NCI-H2227 (cell line): ENCODE measurements around the gene KCTD15.

Source experiments
- DNase-seq: peaks from one replicate; lab custom pipeline; 2025; ENCODE audit not compliant: unreplicated experiment; lab: John Stamatoyannopoulos, UW

KCTD15 gene

DNA sequence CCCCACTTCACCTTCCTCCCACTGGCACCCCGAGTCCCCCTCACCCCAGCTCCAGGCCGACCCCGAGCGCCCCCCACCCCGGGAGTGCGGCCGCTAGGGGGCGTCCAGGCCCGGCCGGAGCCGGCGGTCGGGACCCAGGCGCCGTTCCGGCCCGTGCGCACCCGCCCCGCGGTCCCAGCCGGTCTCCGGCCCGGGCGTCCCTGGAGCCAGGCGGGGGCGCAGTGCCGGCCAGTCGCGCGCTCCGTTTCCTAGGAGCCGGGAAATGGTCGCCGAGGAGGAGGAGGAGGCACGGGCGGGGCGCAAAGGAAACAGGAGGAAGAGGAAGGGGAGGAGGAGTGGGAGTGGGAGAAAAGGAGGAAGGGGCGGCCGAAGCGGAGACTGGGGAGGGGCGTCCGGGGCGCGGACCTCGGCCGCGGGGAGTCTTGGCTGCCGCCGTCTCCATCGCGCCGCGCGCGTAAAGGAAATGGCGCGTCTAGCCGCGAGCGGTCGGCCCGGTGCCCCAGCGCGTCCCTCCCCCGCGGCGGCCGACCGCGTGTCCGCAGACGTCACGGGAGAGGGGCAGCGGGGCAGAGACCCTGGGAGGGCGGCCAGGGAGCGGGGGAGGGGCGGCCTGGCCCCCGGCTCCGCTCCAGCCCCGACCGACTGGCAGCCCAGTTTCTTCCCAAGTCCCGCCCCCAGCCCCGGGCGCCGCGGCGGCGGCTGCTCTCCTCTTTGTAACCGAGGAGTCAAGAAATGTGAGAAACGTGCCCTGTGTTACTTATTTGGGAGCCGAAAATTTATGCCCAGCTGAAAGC, 1.1 kb upstream of the KCTD15 start:
- peak; percentile 99 for DNase-seq

DNA sequence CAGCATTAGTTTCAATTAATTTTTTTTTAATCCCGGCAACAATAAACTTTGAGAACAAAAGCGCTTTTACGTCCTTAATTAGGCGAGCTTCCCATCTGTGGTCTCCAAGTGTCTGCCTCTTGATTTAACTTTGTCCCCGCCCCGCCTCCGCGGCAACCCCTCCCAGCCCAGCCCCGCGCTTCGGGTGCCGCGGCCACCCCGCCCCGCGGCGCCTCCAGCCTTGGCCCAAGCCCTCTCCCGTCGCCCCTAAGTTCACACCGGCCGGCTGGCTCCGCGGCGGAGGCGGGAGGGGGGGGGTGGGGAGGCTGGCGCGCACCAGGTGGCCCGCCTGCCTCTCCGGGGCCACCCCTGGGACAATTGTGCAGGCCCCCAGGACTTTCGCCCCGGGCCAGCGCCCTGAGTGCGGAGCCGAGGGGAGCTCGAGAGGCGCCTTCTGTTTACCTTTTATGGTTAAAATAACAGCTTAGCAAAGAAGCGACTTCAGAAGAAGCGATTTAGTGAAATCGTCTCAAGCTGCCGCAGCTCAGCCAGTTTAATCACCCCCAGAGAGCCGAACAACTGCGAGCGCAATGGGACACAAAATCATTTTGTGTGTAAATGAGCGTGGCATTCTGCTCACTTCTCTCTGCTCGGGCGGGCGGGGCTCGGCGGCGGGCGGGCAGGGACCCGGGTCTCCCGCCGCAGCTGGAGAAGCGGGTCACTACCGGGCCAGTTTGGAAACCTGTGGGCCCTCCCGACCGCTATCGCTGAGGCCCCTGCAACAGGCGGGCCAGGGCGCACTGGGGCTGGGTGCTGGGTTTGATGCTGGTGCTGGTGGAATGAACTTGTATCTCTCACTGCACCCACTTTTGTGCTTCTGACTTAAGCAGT, 1.4 kb downstream of the KCTD15 start:
- DNase-seq = peak; percentile 86

DNA sequence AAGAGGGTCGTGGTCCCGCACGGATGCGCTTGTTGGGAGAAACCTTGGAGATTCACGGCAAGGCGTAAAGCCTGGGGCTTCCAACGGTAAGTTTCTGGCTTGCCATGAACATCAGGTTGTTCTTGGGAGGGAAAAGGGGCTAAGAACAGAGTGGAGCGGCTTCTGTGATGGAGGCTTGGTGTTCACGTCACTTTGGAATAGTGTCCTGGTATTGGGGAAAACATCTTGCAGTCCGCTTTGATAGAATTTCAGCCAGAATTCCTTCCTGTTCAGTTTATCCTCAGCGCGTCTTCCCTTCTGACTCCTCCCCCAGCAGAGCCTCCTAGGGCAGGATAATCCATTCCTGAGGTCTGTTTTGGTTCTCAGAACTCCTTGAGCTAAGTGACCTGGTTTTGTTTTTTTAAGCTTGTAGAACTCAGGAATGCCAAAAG, 2.0 kb downstream of the KCTD15 start:
- DNase-seq = no peak

DNA sequence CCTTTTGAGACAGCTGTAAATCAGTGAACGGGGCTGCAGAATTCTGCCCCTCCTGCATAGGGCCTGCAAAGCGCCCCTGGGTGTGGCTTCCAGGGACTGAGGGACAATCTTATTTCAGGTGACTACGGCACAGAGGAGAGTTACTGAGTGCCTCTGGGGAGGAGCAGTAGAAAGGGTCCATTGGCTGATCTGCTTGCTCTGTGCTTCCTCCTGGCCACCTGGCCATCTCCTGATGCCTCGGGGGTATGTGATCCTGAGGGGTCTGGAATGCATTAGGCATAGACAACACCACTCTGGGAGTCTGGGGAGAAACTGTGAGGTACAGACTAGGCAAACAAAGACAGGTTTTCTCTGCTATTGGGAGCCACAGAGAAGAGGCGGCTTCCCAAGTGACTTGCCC, 2.8 kb downstream of the KCTD15 start:
- DNase-seq = no peak

DNA sequence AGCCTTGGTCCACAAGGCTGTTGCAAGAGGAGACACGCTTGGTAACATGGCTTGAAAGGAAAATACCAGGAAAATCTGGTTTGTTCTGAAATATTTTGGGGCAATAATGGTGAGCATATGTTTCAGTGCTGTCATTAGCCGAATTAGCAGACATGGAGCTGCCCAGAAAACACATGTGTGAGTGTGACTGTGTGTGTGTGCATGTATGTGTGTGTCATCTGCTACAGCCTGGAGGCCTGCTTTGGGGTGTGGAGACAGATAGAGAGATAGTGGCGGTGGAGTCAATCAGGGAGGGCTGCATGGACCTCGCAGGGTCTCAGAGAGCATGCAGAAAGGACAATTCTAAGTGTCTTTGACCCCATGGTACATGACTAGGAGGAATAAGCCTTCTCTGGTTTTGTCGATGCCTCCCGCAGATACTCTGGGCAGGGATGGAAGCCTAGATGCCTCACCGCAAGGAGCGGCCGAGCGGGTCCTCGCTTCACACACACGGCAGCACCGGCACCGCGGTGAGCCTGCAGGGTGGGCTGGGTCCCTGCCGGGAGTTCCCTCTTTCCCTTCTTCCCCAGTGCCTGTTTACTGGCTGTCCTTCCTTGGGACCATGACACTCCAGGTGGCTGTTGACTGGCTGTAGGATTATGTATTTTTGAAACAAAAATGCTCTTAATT, 3.5 kb downstream of the KCTD15 start:
- DNase-seq = no peak

DNA sequence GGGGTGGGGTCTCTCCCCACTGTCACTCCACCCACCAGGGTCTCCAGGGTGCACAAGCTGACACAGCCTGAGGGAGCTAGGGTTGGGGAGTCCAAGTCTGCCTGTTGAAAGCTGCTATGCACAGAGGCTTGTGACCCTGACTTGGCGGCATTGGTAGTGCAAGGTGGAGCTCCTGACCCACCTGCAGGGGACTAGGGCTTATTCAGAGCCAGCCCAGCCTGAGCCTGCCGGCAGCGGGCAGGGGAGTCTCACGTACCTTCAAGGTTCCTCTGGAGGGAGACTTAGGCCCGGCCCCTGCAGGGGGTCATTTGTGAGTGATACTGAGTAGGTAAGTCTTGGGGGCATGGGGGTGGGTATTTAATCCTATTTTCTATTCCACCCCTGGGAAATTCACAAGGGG, 4.7 kb downstream of the KCTD15 start:
- DNase-seq = no peak

DNA sequence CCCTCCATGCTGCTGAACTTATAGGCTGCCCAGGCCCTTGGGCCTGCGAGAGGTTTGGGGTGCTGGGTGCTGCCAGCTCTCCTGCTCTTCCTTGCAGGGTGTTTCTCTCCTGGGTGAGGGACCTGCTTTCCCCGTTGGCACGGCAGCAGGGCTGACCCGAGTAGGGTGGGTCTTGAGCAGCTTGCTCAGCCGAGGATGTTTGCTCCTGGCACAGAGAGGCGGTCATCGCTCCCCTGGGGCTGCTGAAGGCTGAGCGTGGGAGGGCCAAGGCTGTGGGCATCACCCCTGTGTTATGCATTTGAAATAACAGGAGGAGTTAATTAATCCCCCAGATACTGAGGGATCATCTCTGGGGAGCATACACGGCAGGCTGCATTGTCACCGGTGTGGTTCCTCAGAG, 5.3 kb downstream of the KCTD15 start:
- DNase-seq = no peak

DNA sequence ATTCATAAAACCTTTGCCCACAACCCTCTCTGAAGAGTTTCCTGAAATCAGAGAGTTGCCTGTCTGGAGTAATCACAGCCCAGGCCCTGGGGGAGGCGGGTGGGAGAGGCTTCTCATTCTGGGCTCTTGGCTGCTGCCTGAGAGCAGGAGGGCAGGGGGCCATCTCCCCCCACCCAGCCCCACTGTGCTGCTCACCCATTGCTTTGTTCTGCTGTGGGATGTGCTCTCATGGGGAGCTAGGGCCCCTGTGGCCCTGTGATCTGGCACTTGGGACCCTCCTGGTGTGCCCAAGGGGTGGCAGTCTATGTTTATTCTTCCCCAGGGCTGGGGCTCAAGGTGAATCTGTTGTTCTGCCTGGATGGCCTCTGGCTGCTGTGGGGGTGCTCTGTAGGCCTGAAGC, 6.1 kb downstream of the KCTD15 start:
- DNase-seq = no peak

DNA sequence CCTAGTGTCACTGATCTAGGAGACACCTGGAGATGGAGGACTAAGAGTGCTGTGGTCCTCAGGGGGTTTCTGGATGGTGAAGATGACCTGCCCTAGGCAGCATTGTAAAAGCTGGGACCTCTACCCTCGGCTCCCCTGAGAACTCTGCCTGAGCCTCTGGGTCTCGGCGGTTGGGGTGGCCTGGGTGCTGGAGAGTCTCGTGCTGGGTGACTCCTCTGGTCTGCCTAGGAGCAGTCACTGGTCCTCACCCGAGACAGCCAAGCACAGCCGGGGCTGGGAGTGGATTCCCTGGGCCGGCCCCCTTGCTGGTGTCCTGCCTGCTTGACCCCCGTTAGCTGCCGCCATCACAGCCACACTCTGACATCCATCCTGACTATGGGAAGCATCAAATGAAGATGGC, 6.7 kb downstream of the KCTD15 start:
- no peak for DNase-seq

DNA sequence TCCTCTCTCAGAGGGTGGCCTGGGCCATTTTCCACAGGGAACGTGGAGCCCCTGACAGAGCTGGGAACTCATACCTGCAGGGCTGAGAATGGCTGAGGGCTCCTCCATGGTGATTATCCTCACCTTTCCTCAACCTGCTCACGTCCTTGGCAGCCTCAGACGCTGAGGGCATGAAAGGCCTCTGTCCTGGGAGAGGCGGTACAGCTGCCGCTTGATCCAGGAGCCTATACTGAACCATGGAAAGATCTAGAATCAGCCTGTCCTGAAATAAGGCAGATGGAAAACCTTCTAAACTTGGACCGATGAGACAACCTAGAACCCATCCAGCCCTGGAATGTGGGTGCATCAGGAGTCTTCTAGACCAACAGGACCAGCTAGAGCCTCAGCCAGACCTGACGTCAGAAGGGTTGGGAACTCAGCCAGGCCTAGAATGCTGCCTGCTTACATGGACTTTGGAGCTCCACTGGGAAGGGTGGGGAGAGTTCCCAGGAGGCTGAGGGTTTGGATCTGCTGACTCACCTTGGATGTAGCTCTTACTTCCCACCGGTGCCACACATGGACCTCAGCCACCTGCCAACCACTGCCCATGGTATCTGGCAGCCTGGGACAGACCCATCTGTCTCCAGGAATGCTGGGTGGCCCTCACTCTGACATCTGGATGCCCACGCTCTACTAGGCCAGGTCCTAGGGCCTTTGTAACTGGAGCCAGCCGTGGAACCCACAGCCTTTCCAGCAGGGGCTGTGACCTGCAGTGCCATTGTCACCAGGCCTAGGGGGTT, 7.5 kb downstream of the KCTD15 start:
- no peak for DNase-seq

DNA sequence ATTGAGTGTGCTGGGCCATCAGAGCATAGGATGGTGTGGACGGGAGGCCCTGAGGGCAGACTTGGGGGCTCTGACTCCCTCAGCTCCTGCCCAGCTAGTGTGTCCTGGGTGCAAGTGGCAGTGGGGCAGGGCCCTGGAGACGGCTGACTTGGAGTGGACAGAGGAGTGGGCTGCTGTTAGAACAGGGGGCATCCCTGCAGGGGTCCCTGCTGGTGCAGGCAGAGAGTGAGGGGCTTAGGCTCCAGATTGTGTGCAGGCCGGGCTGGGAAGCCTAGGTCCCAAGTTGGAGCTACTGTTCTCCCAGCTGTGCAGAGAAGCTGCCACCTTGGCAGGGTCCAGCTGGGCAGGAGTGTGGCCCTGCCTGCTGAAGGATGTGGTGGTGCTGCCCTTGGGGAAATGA, 8.6 kb downstream of the KCTD15 start:
- no peak for DNase-seq

DNA sequence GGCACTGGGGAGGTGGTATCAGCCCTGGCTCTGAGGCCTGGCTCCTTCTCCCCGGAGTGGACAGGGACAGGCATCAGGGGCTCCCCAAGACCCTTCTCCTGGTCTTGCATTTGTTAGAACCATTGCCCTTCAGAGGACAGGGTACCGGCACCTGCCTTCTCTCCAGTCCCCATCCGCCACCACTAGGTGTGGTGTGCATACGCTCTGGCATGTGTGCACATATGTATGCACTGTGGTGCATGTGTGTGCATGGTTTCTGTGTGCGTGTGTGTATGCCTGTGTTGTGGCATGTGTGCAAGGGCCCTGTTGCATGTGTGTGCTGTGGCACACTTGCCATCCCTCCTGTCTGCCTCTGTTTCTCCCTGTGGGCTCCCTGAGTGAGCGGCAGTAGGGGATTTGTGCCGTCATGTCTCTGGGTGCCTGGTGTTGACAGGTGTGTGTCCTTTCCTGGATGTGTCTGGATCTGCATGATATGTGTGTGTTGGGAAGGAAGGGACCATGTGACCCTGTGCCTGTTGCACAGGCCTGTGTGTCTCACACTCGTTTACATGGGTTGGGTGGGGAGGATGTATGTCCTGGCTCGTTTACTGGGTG, 9.3 kb downstream of the KCTD15 start:
- no peak for DNase-seq

DNA sequence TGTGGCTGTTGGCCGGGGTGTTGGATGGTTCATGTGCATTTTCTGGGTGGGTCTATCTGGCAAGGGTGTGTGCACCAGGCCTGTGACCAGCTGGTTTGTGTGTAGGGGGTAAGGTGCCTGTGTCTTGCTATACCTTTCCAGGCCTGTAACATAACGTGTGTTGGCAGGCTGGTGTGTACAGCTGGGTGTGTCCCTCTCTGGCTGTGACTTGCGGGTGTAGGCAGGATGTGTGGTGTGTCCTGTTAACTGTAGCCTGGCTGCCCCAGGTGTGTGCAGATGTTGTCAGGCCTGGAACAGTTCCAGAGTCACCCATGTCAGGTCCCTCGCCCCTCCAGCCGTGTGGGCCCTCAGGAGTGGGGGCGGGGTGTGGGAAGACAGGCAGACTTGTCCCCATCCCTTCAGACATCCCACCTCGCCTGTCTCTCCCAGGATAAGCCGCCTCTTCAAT, 9.8 kb downstream of the KCTD15 start:
- no peak for DNase-seq

DNA sequence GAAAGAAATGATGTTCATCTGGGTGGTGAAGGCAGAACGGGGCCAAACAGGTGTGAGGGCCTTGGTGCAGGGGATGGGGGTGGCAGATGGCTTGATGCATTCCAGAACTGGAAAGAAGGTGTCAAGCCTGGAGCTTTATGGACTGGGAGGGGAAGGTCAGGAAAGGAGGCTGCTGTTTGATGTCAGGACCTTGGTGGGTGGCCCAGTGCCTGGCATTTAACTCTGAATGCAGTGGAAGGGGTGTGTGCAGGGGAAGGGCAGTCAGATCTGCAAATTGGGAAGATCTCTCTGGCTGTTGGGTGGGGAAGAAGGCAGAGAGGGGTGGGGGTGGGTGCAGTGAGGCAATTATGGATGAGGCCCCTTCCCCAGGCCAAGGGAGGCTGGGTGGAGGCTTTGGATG, 11.7 kb downstream of the KCTD15 start:
- no peak for DNase-seq

DNA sequence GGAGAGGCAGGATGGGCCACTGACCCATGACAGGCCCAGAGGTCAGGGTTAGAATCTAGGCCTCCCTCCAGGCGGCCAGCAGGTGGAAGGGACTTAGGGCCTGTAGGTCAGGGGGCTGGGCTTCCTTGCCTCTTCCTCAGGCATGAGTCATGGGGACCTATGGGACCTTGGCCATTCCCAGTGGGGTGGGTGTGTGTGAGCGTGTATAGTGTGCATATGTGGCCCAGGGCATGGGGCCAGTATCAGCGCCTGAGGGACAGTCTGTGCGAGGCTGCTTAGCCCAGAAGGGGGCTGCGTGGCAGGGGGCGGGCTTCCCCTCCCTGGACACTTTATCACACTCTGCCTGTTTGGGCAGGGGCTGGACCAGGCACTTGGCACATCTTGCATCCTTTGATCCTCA, 13.3 kb downstream of the KCTD15 start:
- DNase-seq = no peak

DNA sequence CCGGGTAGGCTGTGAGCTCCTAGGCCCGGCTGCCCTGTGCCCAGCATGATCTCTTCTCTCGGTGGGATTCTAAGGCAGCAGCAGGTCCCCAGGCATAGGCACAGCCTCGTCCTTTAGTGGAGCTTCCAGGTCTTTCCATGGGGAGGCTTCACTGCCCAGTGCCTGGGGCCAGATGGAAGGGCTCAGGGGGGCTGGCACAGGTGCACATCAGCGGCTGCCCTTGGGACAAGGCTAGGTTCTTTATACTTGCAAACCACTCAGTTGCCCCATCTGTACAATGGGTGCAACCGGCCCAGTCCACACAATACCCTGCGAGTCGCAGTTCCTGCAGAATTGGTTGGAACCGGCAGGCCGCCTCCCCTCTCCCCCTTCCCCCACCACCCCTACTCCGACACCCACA, 14.2 kb downstream of the KCTD15 start:
- no peak for DNase-seq

DNA sequence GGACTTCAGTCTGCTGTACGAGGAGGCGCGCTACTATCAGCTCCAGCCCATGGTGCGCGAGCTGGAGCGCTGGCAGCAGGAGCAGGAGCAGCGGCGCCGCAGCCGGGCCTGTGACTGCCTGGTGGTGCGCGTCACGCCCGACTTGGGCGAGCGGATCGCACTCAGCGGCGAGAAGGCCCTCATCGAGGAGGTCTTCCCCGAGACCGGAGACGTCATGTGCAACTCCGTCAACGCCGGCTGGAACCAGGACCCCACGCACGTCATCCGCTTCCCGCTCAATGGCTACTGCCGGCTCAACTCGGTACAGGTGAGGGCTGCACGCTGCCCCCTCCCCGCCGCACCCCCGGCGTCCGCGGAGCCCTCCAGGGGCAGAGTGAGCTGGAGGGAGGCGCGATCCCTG, 14.6 kb downstream of the KCTD15 start:
- no peak for DNase-seq

DNA sequence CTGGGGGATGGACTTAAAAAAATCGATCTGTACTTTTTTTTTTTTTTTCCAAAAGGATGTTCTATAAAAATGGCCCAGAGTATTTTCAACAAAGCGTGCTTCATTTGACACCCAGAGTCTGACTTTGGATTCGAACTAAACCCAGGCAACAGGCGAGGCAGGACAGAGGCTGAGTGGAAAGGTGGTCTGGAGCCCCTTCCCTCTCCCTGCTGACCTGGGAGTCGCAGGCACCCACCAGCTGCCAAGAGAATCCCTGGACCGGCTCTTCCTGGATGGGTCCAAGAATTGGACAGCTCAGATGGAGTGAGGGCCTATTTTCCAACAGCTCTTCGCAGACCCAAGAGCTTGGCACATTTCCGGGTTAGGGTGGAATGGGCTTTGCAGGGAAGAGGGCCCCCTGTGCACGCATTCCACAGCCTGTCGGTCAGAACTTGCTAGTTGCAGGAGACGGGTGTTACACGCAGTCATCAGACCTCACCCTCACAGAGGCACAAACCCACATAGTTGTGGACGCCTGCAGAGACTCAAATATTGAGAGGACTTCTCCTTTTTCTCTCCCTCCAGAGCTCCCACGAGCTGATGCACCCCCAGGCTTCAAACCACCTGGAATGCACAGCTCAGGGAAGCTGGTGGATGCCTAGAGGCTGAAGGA, 15.2 kb downstream of the KCTD15 start:
- no peak for DNase-seq

DNA sequence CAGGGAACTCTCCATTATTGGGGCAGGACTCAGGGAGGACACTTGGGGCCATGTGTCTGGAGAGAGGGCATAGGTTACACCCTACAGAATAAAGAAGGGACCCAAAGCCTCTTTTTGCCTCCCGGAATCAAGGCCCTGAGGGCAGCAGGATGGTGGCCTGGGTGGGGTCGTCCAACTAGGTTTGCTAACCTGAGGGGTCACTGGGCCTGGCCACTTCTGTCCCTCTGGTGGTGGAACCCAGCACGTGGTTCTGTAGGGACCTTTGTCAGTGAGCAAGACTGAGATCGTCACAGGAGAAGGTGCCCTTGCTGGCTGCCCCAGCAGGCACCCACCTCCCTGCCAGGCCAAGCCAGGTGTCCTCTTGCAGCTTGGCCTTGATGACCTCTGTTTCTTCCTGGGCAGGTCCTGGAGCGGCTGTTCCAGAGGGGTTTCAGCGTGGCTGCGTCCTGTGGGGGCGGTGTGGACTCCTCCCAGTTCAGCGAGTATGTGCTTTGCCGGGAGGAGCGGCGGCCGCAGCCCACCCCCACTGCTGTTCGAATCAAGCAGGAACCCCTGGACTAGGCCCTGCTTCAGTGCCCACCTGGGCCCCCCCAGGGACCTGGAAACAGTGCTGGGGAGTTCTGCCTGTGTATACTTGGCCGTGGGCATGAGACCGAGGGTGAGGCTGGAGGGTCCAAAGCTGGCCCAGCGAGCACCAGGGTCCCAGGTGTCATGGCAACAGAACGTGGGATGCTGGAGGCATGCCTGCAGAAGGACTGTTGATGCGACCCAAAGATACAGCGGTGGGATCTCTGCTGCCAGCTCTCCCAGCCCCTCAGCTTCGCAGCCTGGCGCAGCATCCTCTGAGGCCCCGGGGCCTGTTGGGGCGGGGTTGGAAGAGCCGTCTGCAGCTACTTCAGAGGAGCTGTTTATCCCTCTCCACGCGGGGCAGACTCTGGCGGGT, 16.0 kb downstream of the KCTD15 start:
- DNase-seq = no peak
